Liver (tissue), 9 donors: ENCODE data around the gene COL4A4. TPM values are rescaled to one million over a fixed set of nuclear protein-coding genes. Genes with fewer than 3 reads are reported as not detected.

ENCODE experiments used
- DNase-seq: peaks from one replicate; pipeline ENCODE4 v3.0.0-alpha.2; 2017; ENCODE audit warnings: low spot score
- H3K27ac ChIP-seq, 2 donors: one replicate each; pipeline ENCODE4 v1.7.0; 2013; ENCODE audit warnings: inconsistent platforms in 2 of 2, low read length in 2 of 2, control low read depth in 1 of 2, low read depth in 1 of 2, mild to moderate bottlenecking in 1 of 2
- H3K27me3 ChIP-seq, 4 donors: one replicate each; pipeline versions ENCODE4 v1.6.1 to v1.7.0; 2013; ENCODE audit warnings: low read length in 3 of 4, inconsistent platforms in 1 of 4, mild to moderate bottlenecking in 1 of 4, moderate library complexity in 1 of 4; ENCODE audit not compliant: control insufficient read depth in 4 of 4, insufficient read depth in 4 of 4
- H3K36me3 ChIP-seq, 4 donors: one replicate each; pipeline versions ENCODE4 v1.6.1 to v1.7.0; 2013; ENCODE audit warnings: low read length in 3 of 4, mild to moderate bottlenecking in 3 of 4, low read depth in 1 of 4, moderate library complexity in 1 of 4; ENCODE audit not compliant: control insufficient read depth in 4 of 4, insufficient read depth in 3 of 4
- H3K4me1 ChIP-seq, 4 donors: one replicate each; pipeline versions ENCODE4 v1.6.1 to v1.7.0; 2013; ENCODE audit warnings: low read length in 3 of 4, mild to moderate bottlenecking in 3 of 4, moderate library complexity in 1 of 4; ENCODE audit not compliant: control insufficient read depth in 4 of 4, insufficient read depth in 4 of 4
- H3K4me3 ChIP-seq, 3 donors: one replicate each; pipeline versions ENCODE4 v1.6.1 to v1.7.0; 2013; ENCODE audit warnings: low read length in 3 of 3, control low read depth in 1 of 3, low read depth in 1 of 3, mild to moderate bottlenecking in 1 of 3
- H3K9ac ChIP-seq, 2 donors: one replicate each; pipeline ENCODE4 v1.7.0; 2013; ENCODE audit warnings: low read length in 2 of 2, mild to moderate bottlenecking in 2 of 2, moderate library complexity in 2 of 2, control low read depth in 1 of 2, low read depth in 1 of 2
- H3K9me3 ChIP-seq, 4 donors: one replicate each; pipeline versions ENCODE4 v1.6.1 to v1.7.0; 2013; ENCODE audit warnings: low read length in 3 of 4; ENCODE audit not compliant: control insufficient read depth in 4 of 4
- CTCF ChIP-seq: fragments of 150-350 bp; IDR thresholded peaks from 2 replicates; pipeline ENCODE4 v1.5.1; 2017; ENCODE audit warnings: improper control_type of control experiment, low read depth, low read length; ENCODE audit not compliant: missing input control
- EGR1 ChIP-seq, 2 donors: IDR thresholded peaks; 2 replicates each; pipeline ENCODE4 v1.6.1; 2016 to 2018; ENCODE audit warnings: antibody characterized with exemption in 2 of 2, low read depth in 2 of 2
- FOXA1 ChIP-seq: IDR thresholded peaks from 2 replicates; pipeline ENCODE4 v1.6.1; 2016; ENCODE audit warnings: antibody characterized with exemption
- GABPA ChIP-seq, 2 donors: IDR thresholded peaks in 1 of 2; conservative IDR thresholded peaks in 1 of 2; 2 replicates each; pipeline ENCODE4 v1.6.1; 2016; ENCODE audit warnings: antibody characterized with exemption in 2 of 2, mild to moderate bottlenecking in 1 of 2, moderate library complexity in 1 of 2
- HNF4A ChIP-seq, 2 donors: conservative IDR thresholded peaks; 2 replicates each; pipeline ENCODE4 v1.6.1; 2016; ENCODE audit warnings: antibody characterized with exemption in 2 of 2, mild to moderate bottlenecking in 2 of 2
- HNF4G ChIP-seq: IDR thresholded peaks from 2 replicates; pipeline ENCODE4 v1.6.1; 2016; ENCODE audit warnings: antibody characterized with exemption
- JUND ChIP-seq, 2 donors: IDR thresholded peaks; 2 replicates each; pipeline ENCODE4 v1.6.1; 2016; ENCODE audit warnings: antibody characterized with exemption in 2 of 2
- NR2F2 ChIP-seq: IDR thresholded peaks from 2 replicates; pipeline ENCODE4 v1.6.1; 2016; ENCODE audit warnings: antibody characterized with exemption
- RAD21 ChIP-seq, 2 donors: IDR thresholded peaks; 2 replicates each; pipeline ENCODE4 v1.6.1; 2016; ENCODE audit warnings: antibody characterized with exemption in 2 of 2, mild to moderate bottlenecking in 2 of 2
- RXRA ChIP-seq, 2 donors: IDR thresholded peaks; 2 replicates each; pipeline ENCODE4 v1.6.1; 2017 to 2018; ENCODE audit warnings: antibody characterized with exemption in 2 of 2, mild to moderate bottlenecking in 1 of 2
- SP1 ChIP-seq: IDR thresholded peaks from 2 replicates; pipeline ENCODE4 v1.6.1; 2018; ENCODE audit warnings: antibody characterized with exemption, mild to moderate bottlenecking
- TAF1 ChIP-seq: conservative IDR thresholded peaks from 2 replicates; pipeline ENCODE4 v1.6.1; 2016; ENCODE audit warnings: antibody characterized with exemption, mild to moderate bottlenecking
- YY1 ChIP-seq: IDR thresholded peaks from 2 replicates; pipeline ENCODE4 v1.6.1; 2016; ENCODE audit warnings: antibody characterized with exemption, mild to moderate bottlenecking
- WGBS: extraction: QIAGEN DNeasy Blood & Tissue Kit; methylation state at CpG from one replicate; pipeline ENCODE4 v1.1.7; 2013; 5-methylcytosine and 5-hydroxymethylcytosine counted together
- polyA plus RNA-seq, 2 donors: library from polyadenylated mRNA; stranded (reverse) in 1 of 2; unstranded in 1 of 2; fragments of 200-250 nt in 1 of 2; fragments of >200 nt in 1 of 2; fragmentation: Nextera tagmentation in 1 of 2; extraction: Ambion mirVana in 1 of 2; gene quantifications; one replicate each; pipeline versions ENCODE4 v1.2.1 to v1.2.3, GENCODE V29; 2013 to 2015
- total RNA-seq, 2 donors: library from RNA; depleted of rRNA; stranded (reverse); fragments of >200 nt; gene quantifications; one replicate each; pipeline ENCODE4 v1.2.3, GENCODE V29; 2014
- TF ChIP-seq, protein P1 (sequence below): IDR thresholded peaks from 2 replicates; pipeline ENCODE4 v1.6.1; 2016; ENCODE audit warnings: antibody characterized with exemption
- TF ChIP-seq, protein P2 (sequence below): IDR thresholded peaks from 2 replicates; pipeline ENCODE4 v1.6.1; 2016; ENCODE audit warnings: antibody characterized with exemption
- donor health status: healthy.
- donor health status: healthy.
- donor health status: healthy.
- donor health status: healthy.
- donor health status: healthy.

COL4A4 gene
- total and polyA plus RNA-seq, 4 donors, result 0.14 to 3.8 (median 0.82) TPM

DNA sequence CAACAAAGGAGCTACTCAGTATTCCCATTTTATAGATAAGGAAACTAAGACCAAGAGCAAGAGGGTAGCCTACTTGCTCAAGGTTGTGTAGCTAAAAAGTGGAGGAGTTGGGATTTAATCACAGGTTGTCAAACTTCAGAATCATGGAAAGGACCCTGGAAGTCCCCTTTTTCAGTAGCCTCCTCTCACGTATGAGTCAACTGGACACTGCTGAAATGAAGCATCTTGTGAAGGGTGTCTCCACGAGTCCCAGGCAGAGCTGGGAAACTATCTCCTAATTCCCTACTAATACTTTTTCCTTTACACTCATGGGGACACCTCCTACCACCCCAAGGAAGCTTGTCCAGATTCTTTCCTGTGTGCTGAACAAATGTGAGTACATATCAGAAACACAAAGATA, 172.3 kb downstream of the COL4A4 start:
- Histone ChIP-seq H3K9ac (no peak overlapping the region), H3K27me3 (no peaks in the 10 kb centered on the region), H3K9me3 (no peaks in the 10 kb centered on the region), H3K36me3 (peaks cover 0 to 2% (median 0%) of the 10 kb centered on the region in 4 donors), H3K27ac (no peak overlapping the region), H3K4me3 (no peak overlapping the region), H3K4me1 (no peaks in the 10 kb centered on the region)
- TF ChIP-seq FOXA1 (no peak), HNF4G (no peak), GABPA (IDR thresholded peaks at IDR 0.05 in 1 of 2, conservative IDR thresholded peaks at IDR 0.05 in 1 of 2) (no peak), JUND (IDR thresholded peaks at IDR 0.05) (no peak), NR2F2 (no peak), HNF4A (conservative IDR thresholded peaks at IDR 0.05) (no peak), RXRA (IDR thresholded peaks at IDR 0.05) (no peak), EGR1 (IDR thresholded peaks at IDR 0.05; ENCODE audit: low read depth in 2 of 2) (no peak), YY1 (no peak), CTCF (no peak), TAF1 (no peak)
- TF ChIP-seq, protein P1, sequence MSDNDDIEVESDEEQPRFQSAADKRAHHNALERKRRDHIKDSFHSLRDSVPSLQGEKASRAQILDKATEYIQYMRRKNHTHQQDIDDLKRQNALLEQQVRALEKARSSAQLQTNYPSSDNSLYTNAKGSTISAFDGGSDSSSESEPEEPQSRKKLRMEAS, result no peak
- TF ChIP-seq, protein P2, sequence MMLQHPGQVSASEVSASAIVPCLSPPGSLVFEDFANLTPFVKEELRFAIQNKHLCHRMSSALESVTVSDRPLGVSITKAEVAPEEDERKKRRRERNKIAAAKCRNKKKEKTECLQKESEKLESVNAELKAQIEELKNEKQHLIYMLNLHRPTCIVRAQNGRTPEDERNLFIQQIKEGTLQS, result no peak
- DNase-seq, result no peak
- WGBS, result 91% methylated on average over 2 of the region's 2 CpGs

GRCh38 chr2:226985583-226985946, 178.4 kb downstream of the COL4A4 start:
- no peak for DNase-seq
- no peak overlapping the region for H3K4me3 ChIP-seq
- H3K27ac ChIP-seq, result no peak overlapping the region
- TF ChIP-seq SP1 (no peak), CTCF (no peak), GABPA (IDR thresholded peaks at IDR 0.05 in 1 of 2, conservative IDR thresholded peaks at IDR 0.05 in 1 of 2) (no peak), RAD21 (IDR thresholded peaks at IDR 0.05) (no peak)
- peaks cover 0 to 8% (median 4%) of the 10 kb centered on the region in 4 donors for H3K4me1 ChIP-seq
- WGBS, result 27% methylated on average over 5 of the region's 5 CpGs
- peaks cover 0 to 2% (median 0%) of the 10 kb centered on the region in 4 donors for H3K36me3 ChIP-seq
- no peak overlapping the region for H3K9ac ChIP-seq
- no peaks in the 10 kb centered on the region for H3K9me3 ChIP-seq
- no peaks in the 10 kb centered on the region for H3K27me3 ChIP-seq
